T-helper 17 cell (primary cell): Measurements from ENCODE around the gene PSAP. TPM values are rescaled to one million over a fixed set of nuclear protein-coding genes. Genes with fewer than 3 reads are reported as not detected.
A peak's percentile ranks its signal among the peaks of the same experiment; 100 is the strongest.

Experiments used
- ATAC-seq: fragments of 150-1000 bp; cut with Tn5 transposase; 2 replicates; pipeline ENCODE4 v1.10.0; 2021; ENCODE audit warnings: mild to moderate bottlenecking, moderate library complexity
- DNase-seq, 3 donors: peaks; one replicate each; pipeline versions ENCODE4 v3.0.0 to v3.0.0-alpha.2; 2020 to 2021
- H3K9me3 ChIP-seq: one replicate; pipeline ENCODE4 v1.7.0; 2013; ENCODE audit warnings: low read length, mild to moderate bottlenecking; ENCODE audit not compliant: control insufficient read depth, poor library complexity, severe bottlenecking
- H3K27ac Mint-ChIP-seq: one replicate; pipeline ENCODE4 v1.8.0; 2022; ENCODE audit warnings: mild to moderate bottlenecking, moderate library complexity, mixed read lengths
- H3K27me3 Mint-ChIP-seq: one replicate; pipeline ENCODE4 v1.8.0; 2022; ENCODE audit warnings: mixed read lengths
- H3K36me3 Mint-ChIP-seq: one replicate; pipeline ENCODE4 v1.8.0; 2022; ENCODE audit warnings: low read depth, mixed read lengths
- H3K4me1 Mint-ChIP-seq: one replicate; pipeline ENCODE4 v1.8.0; 2022; ENCODE audit warnings: mild to moderate bottlenecking, mixed read lengths
- H3K4me3 Mint-ChIP-seq: one replicate; pipeline ENCODE4 v1.8.0; 2022; ENCODE audit warnings: mild to moderate bottlenecking, moderate library complexity, mixed read lengths
- total RNA-seq, 4 donors: library from RNA in 2 of 4; stranded (reverse) in 2 of 4; gene quantifications; one replicate each; pipeline ENCODE4 v1.2.3 and lab custom pipeline; 2022 to 2026

Gene PSAP
- total RNA-seq, 2 donors from 2014 or later, result 225 to 235 TPM

DNA sequence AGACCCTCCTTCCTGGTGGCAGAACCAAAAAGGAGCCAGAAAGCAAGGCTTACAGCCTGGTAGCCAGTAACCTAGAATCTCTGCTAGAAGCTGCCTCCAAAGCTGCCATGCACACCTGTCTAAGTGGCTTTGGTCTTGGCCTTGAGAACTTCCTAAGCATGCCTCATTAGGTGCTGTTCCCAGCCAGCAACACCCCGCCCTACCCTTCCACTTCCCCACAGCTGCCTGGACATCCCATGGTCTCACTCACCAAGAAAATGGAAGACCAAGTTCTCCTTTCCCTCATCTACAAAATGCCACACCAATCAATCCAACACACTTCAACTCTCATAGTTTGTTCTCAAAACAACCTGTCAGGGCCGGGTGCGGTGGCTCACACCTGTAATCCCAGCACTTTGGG, 4.2 kb downstream of the PSAP start:
- DNase-seq, result no peak
- H3K27ac Mint-ChIP-seq, result no peak overlapping the region
- no peaks in the 10 kb centered on the region for H3K36me3 Mint-ChIP-seq
- peaks cover 54% of the 10 kb centered on the region for H3K4me1 Mint-ChIP-seq
- no peaks in the 10 kb centered on the region for H3K9me3 ChIP-seq
- H3K27me3 Mint-ChIP-seq, result no peaks in the 10 kb centered on the region
- ATAC-seq, result no peak
- H3K4me3 Mint-ChIP-seq, result no peak overlapping the region

DNA sequence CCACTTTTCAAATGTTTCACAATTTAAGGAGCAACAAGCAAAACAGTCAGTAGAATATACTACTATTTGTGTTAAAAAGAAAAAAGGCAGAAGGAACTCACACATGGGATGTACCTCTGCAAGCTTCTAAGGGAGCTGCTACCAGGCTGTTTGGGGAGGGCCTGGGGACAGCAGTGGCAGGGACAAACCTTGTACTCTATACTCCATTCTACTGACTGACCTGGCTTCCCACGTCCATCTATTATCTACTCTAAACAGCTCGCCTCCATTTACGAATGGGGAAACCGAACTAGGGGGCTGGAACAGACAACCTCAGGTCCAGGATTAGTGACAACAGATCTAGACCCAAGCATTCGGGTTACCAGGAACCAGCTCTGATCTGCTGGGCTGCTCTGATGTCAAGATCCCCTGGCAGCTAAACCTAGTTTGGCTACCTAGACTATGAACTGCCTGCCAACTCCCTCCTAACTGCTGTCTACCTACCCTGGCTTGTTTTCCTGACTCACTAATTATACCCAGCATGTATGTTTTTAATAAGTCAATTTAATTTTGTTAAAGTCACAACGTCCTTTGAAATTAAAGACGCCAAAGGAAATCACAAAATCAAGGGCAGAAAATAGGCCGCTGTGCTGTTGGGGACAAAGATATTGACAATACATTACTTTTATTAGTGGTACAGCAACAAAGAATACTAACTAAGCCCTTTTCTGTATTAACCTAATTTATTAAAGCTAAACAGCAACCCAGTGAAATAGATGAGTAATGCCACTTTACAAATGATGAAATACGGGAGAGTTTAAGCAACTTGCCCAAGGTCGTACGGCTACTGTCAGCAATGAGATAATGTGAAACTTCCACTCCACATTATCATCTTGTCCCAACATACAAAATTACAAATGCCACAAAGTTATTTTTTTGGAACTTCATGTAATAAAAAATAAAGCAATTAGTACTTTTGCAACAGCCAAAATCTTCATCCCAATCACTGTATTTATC, 5.3 kb downstream of the PSAP start:
- H3K4me1 Mint-ChIP-seq, result peaks cover 54% of the 10 kb centered on the region
- no peaks in the 10 kb centered on the region for H3K27me3 Mint-ChIP-seq
- H3K4me3 Mint-ChIP-seq, result no peak overlapping the region
- ATAC-seq (no peak), DNase-seq (no peak)
- H3K9me3 ChIP-seq, result no peaks in the 10 kb centered on the region
- no peaks in the 10 kb centered on the region for H3K36me3 Mint-ChIP-seq
- no peak overlapping the region for H3K27ac Mint-ChIP-seq

DNA sequence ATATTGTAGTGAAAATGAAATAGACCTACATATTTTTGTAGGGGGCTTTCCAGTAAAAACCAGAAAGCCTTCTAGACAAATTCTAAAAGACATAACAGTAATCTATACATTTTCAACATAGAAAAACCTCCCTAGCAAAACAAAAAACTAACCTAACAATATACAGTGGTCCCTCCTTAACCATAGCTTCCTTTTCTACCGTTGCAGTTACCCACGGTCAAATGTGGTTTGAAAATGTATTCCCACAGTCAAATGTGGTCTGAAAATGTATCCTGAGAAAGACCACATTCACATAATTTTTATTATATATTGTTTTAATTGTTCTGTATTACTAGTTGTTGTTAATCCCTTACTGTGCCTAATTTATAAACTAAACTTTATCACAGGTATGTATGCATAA, 6.4 kb downstream of the PSAP start:
- no peaks in the 10 kb centered on the region for H3K9me3 ChIP-seq
- Mint-ChIP-seq H3K4me3 (no peak overlapping the region), H3K4me1 (peaks cover 50% of the 10 kb centered on the region), H3K27ac (no peak overlapping the region), H3K27me3 (no peaks in the 10 kb centered on the region), H3K36me3 (no peaks in the 10 kb centered on the region)
- ATAC-seq (no peak), DNase-seq (no peak)

DNA sequence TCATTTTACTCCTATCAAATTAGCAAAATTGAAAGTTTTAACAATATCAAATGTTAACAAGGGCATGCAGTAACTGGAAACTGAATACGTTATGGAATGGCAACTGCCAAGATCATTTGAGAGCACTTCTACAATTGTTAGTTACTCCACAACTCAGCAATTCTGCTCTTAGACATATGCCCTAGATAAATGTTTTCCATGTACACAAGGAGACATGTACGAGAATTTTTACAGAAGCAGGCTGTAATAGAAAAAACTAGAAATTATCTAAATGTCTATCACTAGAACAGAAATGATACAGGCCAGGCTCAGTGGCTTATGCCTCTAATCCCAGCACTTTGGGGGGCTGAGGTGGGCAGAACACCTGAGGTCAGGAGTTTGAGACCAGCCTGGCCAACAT, 7.0 kb downstream of the PSAP start:
- H3K36me3 Mint-ChIP-seq, result no peaks in the 10 kb centered on the region
- H3K4me3 Mint-ChIP-seq, result no peak overlapping the region
- DNase-seq (no peak), ATAC-seq (no peak)
- peaks cover 47% of the 10 kb centered on the region for H3K4me1 Mint-ChIP-seq
- H3K27me3 Mint-ChIP-seq, result no peaks in the 10 kb centered on the region
- no peak overlapping the region for H3K27ac Mint-ChIP-seq
- no peaks in the 10 kb centered on the region for H3K9me3 ChIP-seq

DNA sequence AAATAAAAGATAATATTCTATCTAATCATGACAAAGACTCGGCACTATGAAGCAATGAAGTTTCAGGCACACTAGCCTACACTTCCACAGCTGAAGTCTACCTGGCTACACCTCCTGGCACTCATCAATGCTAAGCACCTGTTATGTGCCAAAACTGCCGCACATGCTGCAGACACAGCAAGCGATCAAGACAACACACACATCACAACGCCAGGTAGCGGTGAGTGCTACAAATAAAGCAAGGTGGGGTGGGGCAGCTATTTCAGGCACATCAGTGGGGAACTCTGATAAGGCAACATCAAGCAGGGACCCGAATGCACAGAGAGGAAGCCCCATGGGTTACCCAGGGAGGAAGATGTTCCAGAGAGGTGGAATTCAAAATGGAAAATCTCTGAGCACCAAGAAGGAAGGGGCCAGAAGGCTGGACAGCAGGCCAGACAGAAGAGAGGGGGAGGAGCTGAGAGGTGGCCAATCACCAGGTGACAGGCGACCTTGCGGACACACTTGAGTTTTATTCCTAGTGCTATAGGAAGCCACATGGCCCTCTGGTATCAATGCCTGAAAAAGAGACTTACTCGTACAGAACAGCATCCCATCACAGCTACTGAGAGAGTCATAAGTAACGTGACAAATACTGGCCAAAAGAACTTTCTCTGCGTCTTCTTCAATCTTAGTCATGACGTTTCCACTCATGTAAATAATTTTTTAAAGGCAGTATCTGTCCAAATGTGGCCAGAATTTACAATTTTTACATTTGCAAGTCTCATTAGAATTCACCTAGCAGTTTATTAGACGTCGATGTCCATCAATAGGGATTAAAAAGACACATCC, 8.0 kb downstream of the PSAP start:
- Mint-ChIP-seq H3K27ac (peak overlapping the region; percentile 69), H3K4me1 (peaks cover 47% of the 10 kb centered on the region), H3K36me3 (peaks cover under 1% of the 10 kb centered on the region), H3K4me3 (peak overlapping the region; percentile 41), H3K27me3 (no peaks in the 10 kb centered on the region)
- DNase-seq, result no peak
- no peaks in the 10 kb centered on the region for H3K9me3 ChIP-seq
- ATAC-seq, result no peak

DNA sequence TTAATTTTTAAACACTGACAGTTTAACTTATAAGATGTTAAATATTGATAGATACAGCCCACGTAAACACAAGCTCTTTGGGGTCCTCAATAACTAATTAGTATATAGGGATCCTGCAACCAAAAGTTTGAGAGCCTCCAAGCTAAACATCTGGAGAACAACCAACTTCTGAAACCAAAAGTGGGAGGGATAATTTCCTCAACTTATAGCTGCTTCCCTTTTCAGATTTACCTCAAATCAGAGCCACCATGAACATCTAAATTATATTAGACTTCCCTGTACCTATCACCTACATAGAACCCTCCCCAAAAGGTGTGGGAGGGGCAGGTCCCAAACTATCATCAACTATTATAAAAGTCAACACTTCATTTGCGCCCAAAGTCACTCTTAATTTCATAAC, 8.6 kb downstream of the PSAP start:
- Mint-ChIP-seq H3K36me3 (peaks cover 6% of the 10 kb centered on the region), H3K27ac (no peak overlapping the region), H3K4me3 (no peak overlapping the region), H3K4me1 (peaks cover 49% of the 10 kb centered on the region), H3K27me3 (no peaks in the 10 kb centered on the region)
- ATAC-seq, result no peak
- no peak for DNase-seq
- H3K9me3 ChIP-seq, result no peaks in the 10 kb centered on the region

DNA sequence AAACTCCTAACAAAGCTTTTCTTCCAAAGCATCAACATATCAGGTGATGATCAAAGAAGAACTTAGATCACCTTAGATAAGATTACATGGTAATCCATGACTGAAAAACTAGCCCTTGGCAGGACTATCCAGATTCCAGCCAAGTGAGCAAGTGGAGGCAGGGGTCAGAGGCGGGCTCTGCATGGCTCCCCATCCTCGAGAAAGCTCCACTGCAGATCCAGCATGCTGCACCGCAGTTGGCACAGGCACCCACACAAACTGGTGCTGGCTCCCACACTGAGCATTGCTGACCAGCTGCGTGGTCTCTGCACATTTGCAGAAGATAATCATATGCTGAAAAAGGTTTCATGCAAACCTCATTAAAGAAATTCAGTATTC, 10.1 kb downstream of the PSAP start:
- DNase-seq, result no peak
- no peaks in the 10 kb centered on the region for H3K27me3 Mint-ChIP-seq
- H3K4me1 Mint-ChIP-seq, result peaks cover 56% of the 10 kb centered on the region
- peaks cover 6% of the 10 kb centered on the region for H3K36me3 Mint-ChIP-seq
- no peaks in the 10 kb centered on the region for H3K9me3 ChIP-seq
- no peak overlapping the region for H3K4me3 Mint-ChIP-seq
- no peak for ATAC-seq
- H3K27ac Mint-ChIP-seq, result no peak overlapping the region

DNA sequence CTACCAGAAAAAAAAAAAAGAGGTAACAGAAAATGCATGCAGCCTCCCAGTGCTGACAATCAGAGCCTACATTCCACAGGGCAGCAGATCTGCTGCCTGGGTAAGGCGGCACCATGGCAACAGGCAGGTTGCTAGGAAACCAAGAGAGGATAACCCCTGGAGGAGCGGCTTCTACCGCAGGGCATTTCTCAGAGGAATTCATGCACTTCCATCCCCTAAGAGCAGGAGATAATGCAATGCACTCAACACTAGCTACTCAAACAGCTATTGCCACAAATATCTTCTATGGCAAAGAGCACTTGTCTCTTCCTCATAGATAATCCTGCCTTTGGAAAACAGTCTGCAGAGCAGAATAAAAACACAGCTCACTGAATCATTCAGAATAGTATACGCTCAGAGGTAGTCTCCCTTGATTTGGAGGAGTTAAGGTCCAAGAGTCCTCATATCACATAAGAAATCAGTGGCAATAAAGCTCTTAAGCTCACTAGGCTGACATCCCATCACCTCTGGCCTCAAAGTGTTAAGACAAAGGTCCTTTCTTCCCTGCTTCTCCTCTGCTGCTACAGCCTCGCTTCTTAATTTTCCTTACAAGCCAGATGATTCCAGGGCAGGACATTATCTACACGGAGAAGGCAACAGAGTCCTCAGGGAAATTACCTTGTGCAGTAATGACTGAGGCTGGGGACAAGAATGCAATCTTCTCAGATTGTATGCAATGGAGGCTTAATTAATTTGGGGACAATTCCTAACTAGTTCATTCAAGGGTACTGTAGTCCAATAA, 10.7 kb downstream of the PSAP start:
- Mint-ChIP-seq H3K27me3 (no peaks in the 10 kb centered on the region), H3K27ac (peak overlapping the region; percentile 27), H3K36me3 (peaks cover 6% of the 10 kb centered on the region), H3K4me3 (no peak overlapping the region), H3K4me1 (peaks cover 56% of the 10 kb centered on the region)
- H3K9me3 ChIP-seq, result no peaks in the 10 kb centered on the region
- DNase-seq, result no peak
- ATAC-seq, result no peak

DNA sequence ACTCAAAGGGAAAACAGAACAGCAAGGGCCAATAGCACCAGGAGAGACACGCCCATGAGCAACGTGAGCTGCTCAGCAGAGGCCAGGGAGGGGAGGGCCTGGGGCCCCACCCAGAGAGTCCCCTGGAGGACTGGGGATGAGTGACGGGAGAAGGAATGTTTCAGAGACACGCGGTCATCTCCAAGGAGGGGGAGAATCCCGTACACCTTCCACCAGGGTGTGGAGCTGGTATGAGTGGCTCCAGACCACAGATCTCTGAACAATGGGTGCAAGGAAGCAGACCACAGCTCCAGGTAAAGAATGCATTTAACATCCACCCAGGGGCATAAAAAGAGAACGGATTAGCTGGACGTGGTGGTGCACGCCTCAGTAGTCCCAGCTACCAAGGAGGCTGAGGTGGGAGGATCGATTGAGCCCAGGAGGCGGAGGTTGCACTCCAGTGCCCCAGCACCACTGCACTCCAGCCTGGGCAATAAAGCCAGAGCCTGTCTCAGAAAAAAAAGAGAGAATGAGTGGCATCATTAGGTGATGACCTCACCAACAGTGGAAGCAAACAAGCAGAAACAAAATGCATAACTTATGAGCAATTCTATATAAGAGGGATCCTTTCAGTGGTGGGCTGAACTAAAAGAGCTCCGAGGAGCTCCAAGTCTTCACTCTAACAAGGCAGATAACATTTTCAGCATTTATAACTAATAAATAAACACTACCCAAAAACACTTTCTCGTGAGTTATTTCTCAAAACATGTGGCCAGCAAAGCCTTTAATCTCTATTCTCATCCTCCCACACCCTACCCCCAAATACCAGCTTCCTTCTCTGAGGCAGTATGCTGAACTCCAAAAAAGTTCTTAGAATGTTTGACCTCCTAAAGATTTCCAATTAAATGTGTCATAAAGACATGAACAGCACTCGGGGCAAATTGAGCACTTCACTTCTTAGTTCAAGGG, 12.5 kb downstream of the PSAP start:
- Mint-ChIP-seq H3K27ac (no peak overlapping the region), H3K27me3 (no peaks in the 10 kb centered on the region), H3K4me1 (peaks cover 49% of the 10 kb centered on the region), H3K4me3 (peak overlapping the region; percentile 66), H3K36me3 (peaks cover 6% of the 10 kb centered on the region)
- DNase-seq, result no peak
- no peak for ATAC-seq
- no peaks in the 10 kb centered on the region for H3K9me3 ChIP-seq

DNA sequence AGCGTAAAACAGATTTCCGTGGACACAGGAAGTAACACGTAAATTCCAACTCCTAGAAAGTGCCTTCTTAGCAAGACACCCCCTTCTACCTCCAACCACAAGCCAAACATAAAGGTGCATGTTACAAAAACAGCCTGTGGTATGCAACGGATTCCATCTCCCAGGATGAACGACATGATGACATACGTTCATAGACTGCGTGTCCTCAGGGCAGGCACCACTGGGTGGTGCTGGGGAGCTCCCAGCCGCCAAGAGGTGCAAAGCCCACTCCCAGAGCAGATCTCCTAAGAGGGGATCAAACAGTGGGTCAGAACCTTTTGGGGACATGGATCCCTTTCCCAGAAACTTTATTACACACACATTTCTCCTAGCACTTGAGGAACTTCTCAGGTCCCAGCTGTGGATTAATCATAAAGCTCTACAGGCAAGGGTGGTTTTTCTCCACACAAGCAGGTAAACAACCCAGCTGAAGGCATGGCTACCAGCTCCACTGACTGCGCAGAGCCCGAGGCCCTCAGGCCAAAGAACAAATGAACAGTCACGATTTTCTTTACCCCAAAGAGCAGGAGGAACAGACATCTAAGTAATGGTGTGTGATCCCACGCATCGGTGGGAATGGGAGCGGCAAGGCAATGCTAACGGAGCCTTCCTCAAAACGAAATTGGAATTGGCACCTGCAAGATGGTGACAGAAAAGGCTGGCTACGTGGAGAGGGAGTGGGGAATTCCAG, 13.8 kb downstream of the PSAP start:
- peak overlapping the region; percentile 85 for H3K27ac Mint-ChIP-seq
- H3K4me1 Mint-ChIP-seq, result peaks cover 45% of the 10 kb centered on the region
- DNase-seq (no peak), ATAC-seq (no peak)
- H3K36me3 Mint-ChIP-seq, result peaks cover 6% of the 10 kb centered on the region
- H3K4me3 Mint-ChIP-seq, result peak overlapping the region; percentile 21
- no peaks in the 10 kb centered on the region for H3K9me3 ChIP-seq
- no peaks in the 10 kb centered on the region for H3K27me3 Mint-ChIP-seq

DNA sequence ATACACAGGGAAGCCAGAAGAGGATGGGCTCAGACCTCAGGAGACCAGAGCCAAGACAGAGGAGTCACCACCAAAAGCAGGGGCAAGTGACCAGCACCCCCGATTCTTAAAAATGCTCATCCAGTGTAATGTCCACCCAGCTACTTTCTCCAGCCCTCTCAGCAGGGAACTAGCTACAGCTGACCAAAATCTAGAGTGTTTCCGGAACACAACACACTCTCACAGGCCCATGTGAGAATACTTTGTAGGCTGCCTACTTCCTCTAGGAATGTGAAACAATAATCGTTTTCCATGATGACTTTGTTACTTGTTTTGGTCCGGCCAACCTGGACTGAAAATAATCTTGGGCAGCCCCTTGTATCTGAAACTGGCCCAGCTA, 14.5 kb downstream of the PSAP start:
- ATAC-seq (no peak), DNase-seq (no peak)
- Mint-ChIP-seq H3K36me3 (peaks cover 8% of the 10 kb centered on the region), H3K4me1 (peaks cover 45% of the 10 kb centered on the region), H3K27me3 (no peaks in the 10 kb centered on the region), H3K27ac (peak overlapping the region; percentile 85), H3K4me3 (no peak overlapping the region)
- H3K9me3 ChIP-seq, result no peaks in the 10 kb centered on the region
